ENCODE measurements around the gene PRPS2.

The PRPS2 gene

GRCh38 chrX:12817528-12817927 is 26.3 kb downstream of the PRPS2 start:
- DNase-seq: no peak

- DNase-seq: no peak
Measured at GRCh38 chrX:12819222-12819621, 28.0 kb downstream of the PRPS2 start.

GRCh38 chrX:12820737-12821136 is 29.5 kb downstream of the PRPS2 start:
- no peak for DNase-seq

- no peak for DNase-seq
Measured at GRCh38 chrX:12824944-12825343, 33.7 kb downstream of the PRPS2 start.

- no peak for DNase-seq
Measured at GRCh38 chrX:12825801-12826200, 34.6 kb downstream of the PRPS2 start.

GRCh38 chrX:12843061-12843667 is 52.0 kb downstream of the PRPS2 start:
- no peak for DNase-seq

- no peak for DNase-seq
Measured at GRCh38 chrX:12843668-12844279, 52.6 kb downstream of the PRPS2 start.

GRCh38 chrX:12844319-12844718 is 53.1 kb downstream of the PRPS2 start:
- DNase-seq: no peak

- no peak for DNase-seq
Measured at GRCh38 chrX:12865359-12865758, 74.1 kb downstream of the PRPS2 start.

- no peak for DNase-seq
Measured at GRCh38 chrX:12866451-12867377, 75.5 kb downstream of the PRPS2 start, which contains the start of gene TLR7. Gene TLR7, plus strand, starts transcription at chrX:12867072. Its CDS starts 507 bp downstream, at chrX:12867579.

- no peak for DNase-seq
Measured at GRCh38 chrX:12867685-12868084, 76.5 kb downstream of the PRPS2 start.

- no peak for DNase-seq
Measured at GRCh38 chrX:12868747-12869146, 77.5 kb downstream of the PRPS2 start.

GRCh38 chrX:12871257-12871656 is 80.0 kb downstream of the PRPS2 start:
- DNase-seq: no peak

- DNase-seq: no peak
Measured at GRCh38 chrX:12872741-12873140, 81.5 kb downstream of the PRPS2 start.

Data from activated CD4-positive, alpha-beta T cell treated with anti-CD3 and anti-CD28 coated beads, Interleukin-10, Interleukin-2, amounts not matched to agents 100 ng/mL and 50 ng/mL, durations not matched to agents 16 hours and 8 hours (primary cell).